ENCODE data around the gene DDAH1.

GRCh38 chr1:85318217-85318616 lies 146.7 kb downstream of the DDAH1 start:
- TF ChIP-seq POLR2A (IDR thresholded peaks at IDR 0.05; ENCODE audit: low read depth, low read length) (no peak), POLR2AphosphoS5 (IDR thresholded peaks at IDR 0.05; ENCODE audit: low read depth, low read length) (no peak), TAF1 (IDR thresholded peaks at IDR 0.05; ENCODE audit: low read depth, low read length) (no peak), POU2F2 (IDR thresholded peaks at IDR 0.05; ENCODE audit: low read depth, low read length) (no peak)

Data from GM12891 (cell line).